GM19043 (cell line): ENCODE data around the gene ANAPC5.
"Not testable (repeated sequence)": the region's sequence is repeated elsewhere in the genome, so short reads cannot be mapped to it uniquely, and the experiment has no call there.

ENCODE experiments used
- ATAC-seq: cut with Tn5 transposase; IDR thresholded peaks from one replicate; pipeline ENCODE4 v1.9.1; 2021; ENCODE audit warnings: low read depth; ENCODE audit not compliant: unreplicated experiment

Gene ANAPC5

GRCh38 chr12:121288986-121289385, 63.2 kb downstream of the ANAPC5 start:
- ATAC-seq: no peak

- no peak for ATAC-seq
Measured at GRCh38 chr12:121288158-121288845, 63.9 kb downstream of the ANAPC5 start.

GRCh38 chr12:121287267-121287954, 64.8 kb downstream of the ANAPC5 start:
- ATAC-seq: no peak

GRCh38 chr12:121285856-121286255, 66.4 kb downstream of the ANAPC5 start:
- no peak for ATAC-seq

GRCh38 chr12:121284551-121285390, 67.4 kb downstream of the ANAPC5 start:
- ATAC-seq: no peak

GRCh38 chr12:121283841-121284240, 68.4 kb downstream of the ANAPC5 start:
- no peak for ATAC-seq

GRCh38 chr12:121283388-121283787, 68.8 kb downstream of the ANAPC5 start:
- no peak for ATAC-seq

- ATAC-seq: not testable (repeated sequence)
Measured at GRCh38 chr12:121282910-121283309, 69.3 kb downstream of the ANAPC5 start.

GRCh38 chr12:121282072-121282742, 70.0 kb downstream of the ANAPC5 start:
- no peak for ATAC-seq

GRCh38 chr12:121281116-121281515, 71.1 kb downstream of the ANAPC5 start:
- not testable (repeated sequence) for ATAC-seq

GRCh38 chr12:121280531-121280930, 71.7 kb downstream of the ANAPC5 start:
- not testable (repeated sequence) for ATAC-seq

GRCh38 chr12:121279507-121279915, 72.7 kb downstream of the ANAPC5 start:
- no peak for ATAC-seq

GRCh38 chr12:121279071-121279375, 73.2 kb downstream of the ANAPC5 start:
- ATAC-seq: no peak

GRCh38 chr12:121278169-121279070, 73.8 kb downstream of the ANAPC5 start:
- ATAC-seq: no peak

- no peak for ATAC-seq
Measured at GRCh38 chr12:121277374-121277759, 74.8 kb downstream of the ANAPC5 start.

GRCh38 chr12:121274036-121274763, 78.0 kb downstream of the ANAPC5 start:
- ATAC-seq: no peak

GRCh38 chr12:121273364-121273896, 78.8 kb downstream of the ANAPC5 start:
- no peak for ATAC-seq

- no peak for ATAC-seq
Measured at GRCh38 chr12:121267822-121268221, 84.4 kb downstream of the ANAPC5 start.

- ATAC-seq: no peak
Measured at GRCh38 chr12:121264951-121265515, 87.2 kb downstream of the ANAPC5 start.
